Measurements from ENCODE around the gene SUV39H2. TPM values are rescaled to one million over a fixed set of nuclear protein-coding genes. Genes with fewer than 3 reads are reported as not detected.
A peak's percentile ranks its signal among the peaks of the same experiment; 100 is the strongest.

Gene SUV39H2
- total RNA-seq, 2 donors from 2014 or later = 0.95 to 12.2 TPM

DNA sequence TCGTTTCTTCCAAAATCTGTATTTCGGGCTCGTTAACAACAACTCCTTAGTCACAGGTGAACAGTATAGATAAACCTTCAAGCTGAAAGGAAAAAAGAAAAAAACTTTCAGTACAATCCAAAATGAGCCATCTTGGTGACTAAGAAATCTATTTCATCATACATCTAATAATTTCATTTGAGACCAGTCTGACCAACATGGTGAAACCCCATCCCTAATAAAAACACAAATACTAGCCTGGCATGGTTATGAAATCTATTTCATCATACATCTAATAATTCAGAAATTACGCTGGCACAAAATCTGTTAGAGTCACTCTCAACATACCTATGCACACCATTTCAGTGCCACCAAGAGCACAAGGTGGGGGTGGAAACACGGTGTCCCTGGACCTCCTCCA is 66.4 kb downstream of the SUV39H2 start:
- no peaks in the 10 kb centered on the region for H3K4me1 ChIP-seq (ENCODE audit: control insufficient read depth in 1 of 2, low read depth in 2 of 2)
- no peak for DNase-seq (ENCODE audit: low spot score)
- H3K36me3 ChIP-seq = peaks cover 30% of the 10 kb centered on the region
- H3K4me3 ChIP-seq = no peak overlapping the region
- no peak for ATAC-seq (ENCODE audit: insufficient number of reproducible peaks, low FRiP score, low read depth)
- TF ChIP-seq, protein P1, sequence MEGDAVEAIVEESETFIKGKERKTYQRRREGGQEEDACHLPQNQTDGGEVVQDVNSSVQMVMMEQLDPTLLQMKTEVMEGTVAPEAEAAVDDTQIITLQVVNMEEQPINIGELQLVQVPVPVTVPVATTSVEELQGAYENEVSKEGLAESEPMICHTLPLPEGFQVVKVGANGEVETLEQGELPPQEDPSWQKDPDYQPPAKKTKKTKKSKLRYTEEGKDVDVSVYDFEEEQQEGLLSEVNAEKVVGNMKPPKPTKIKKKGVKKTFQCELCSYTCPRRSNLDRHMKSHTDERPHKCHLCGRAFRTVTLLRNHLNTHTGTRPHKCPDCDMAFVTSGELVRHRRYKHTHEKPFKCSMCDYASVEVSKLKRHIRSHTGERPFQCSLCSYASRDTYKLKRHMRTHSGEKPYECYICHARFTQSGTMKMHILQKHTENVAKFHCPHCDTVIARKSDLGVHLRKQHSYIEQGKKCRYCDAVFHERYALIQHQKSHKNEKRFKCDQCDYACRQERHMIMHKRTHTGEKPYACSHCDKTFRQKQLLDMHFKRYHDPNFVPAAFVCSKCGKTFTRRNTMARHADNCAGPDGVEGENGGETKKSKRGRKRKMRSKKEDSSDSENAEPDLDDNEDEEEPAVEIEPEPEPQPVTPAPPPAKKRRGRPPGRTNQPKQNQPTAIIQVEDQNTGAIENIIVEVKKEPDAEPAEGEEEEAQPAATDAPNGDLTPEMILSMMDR (IDR thresholded peaks at IDR 0.05) = no peak
- H3K9me3 ChIP-seq = no peaks in the 10 kb centered on the region
- no peaks in the 10 kb centered on the region for H3K27me3 ChIP-seq (replicated peaks; ENCODE audit: insufficient read depth)
- H3K27ac ChIP-seq = no peak overlapping the region

DNA sequence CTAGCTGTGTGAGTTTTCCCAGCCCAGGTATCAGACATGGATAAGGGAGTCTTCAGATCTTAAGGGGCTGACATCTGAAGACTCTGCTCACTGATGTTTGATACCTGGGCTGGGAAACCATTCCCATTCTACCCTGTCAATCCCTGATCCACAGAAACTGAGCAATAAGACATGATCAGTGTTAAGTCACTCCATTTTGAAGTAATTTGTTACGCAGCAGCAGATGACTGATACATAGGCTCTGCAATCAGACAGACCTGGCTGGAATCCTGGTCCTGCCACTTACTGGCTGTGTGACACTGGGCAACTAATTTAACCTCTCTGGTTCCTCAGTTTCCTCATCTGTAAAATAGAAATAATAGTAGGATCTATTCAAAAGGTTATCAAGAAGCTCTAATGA is 68.6 kb downstream of the SUV39H2 start:
- peaks cover 3 to 9% of the 10 kb centered on the region in 2 donors for H3K4me1 ChIP-seq (ENCODE audit: control insufficient read depth in 1 of 2, low read depth in 2 of 2)
- ATAC-seq (ENCODE audit: insufficient number of reproducible peaks, low FRiP score, low read depth) (no peak), DNase-seq (ENCODE audit: low spot score) (no peak)
- no peak overlapping the region for H3K27ac ChIP-seq
- H3K36me3 ChIP-seq = peaks cover 20% of the 10 kb centered on the region
- TF ChIP-seq, protein P1 (IDR thresholded peaks at IDR 0.05) = no peak
- no peak overlapping the region for H3K4me3 ChIP-seq
- no peaks in the 10 kb centered on the region for H3K9me3 ChIP-seq
- H3K27me3 ChIP-seq (replicated peaks; ENCODE audit: insufficient read depth) = no peaks in the 10 kb centered on the region

- no peaks in the 10 kb centered on the region for H3K27me3 ChIP-seq (replicated peaks; ENCODE audit: insufficient read depth)
- no peaks in the 10 kb centered on the region for H3K9me3 ChIP-seq
- DNase-seq (ENCODE audit: low spot score) = no peak
- peaks cover 11% of the 10 kb centered on the region for H3K36me3 ChIP-seq
- ATAC-seq (ENCODE audit: insufficient number of reproducible peaks, low FRiP score, low read depth) = no peak
- TF ChIP-seq, protein P1 (IDR thresholded peaks at IDR 0.05) = no peak
- H3K4me1 ChIP-seq (ENCODE audit: control insufficient read depth in 1 of 2, low read depth in 2 of 2) = peaks cover 10 to 19% of the 10 kb centered on the region in 2 donors
- H3K27ac ChIP-seq = no peak overlapping the region
- H3K4me3 ChIP-seq = no peak overlapping the region
Measured at GRCh38 chr10:14949291-14949690, 70.6 kb downstream of the SUV39H2 start.

DNA sequence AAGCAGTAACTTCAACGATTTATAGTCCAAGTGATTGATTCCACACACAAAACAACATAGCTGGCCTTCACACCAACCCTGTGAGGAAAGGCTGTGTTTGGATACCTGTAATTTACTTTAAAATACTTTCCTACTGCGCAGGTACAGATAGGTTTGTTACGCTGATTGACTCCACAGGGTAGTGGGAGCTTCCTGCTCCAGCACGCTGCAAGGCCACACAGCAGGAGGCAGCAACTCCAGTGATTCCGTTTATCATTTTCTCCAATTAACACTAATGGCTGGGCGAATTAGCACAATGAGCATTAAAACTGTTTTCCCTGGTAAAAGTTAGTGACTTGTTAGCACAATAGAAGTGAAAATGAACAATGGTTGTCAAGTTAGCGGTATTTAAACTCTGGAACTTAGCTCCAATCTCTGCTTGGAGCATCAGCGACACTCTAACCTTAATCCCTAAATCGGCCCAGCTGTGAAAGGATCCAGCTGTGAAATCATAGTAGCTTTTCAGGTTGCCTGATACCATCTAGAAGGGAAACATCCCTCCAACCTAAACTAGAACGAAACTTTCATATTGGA is 74.3 kb downstream of the SUV39H2 start:
- Histone ChIP-seq H3K4me3 (peak overlapping the region; percentile 86), H3K27ac (peak overlapping the region; percentile 87 to 91), H3K36me3 (peaks cover 5% of the 10 kb centered on the region), H3K9me3 (no peaks in the 10 kb centered on the region), H3K27me3 (replicated peaks; ENCODE audit: insufficient read depth) (no peaks in the 10 kb centered on the region), H3K4me1 (ENCODE audit: control insufficient read depth in 1 of 2, low read depth in 2 of 2) (peaks cover 16 to 26% of the 10 kb centered on the region in 2 donors)
- ATAC-seq (ENCODE audit: insufficient number of reproducible peaks, low FRiP score, low read depth) (no peak), DNase-seq (ENCODE audit: low spot score) (no peak)
- TF ChIP-seq, protein P1 (IDR thresholded peaks at IDR 0.05) = no peak

GRCh38 chr10:14953424-14954000 is 74.8 kb downstream of the SUV39H2 start:
- Histone ChIP-seq H3K36me3 (no peaks in the 10 kb centered on the region), H3K27ac (peak overlapping the region; percentile 87 to 91), H3K4me1 (ENCODE audit: control insufficient read depth in 1 of 2, low read depth in 2 of 2) (peaks cover 16 to 26% of the 10 kb centered on the region in 2 donors), H3K27me3 (replicated peaks; ENCODE audit: insufficient read depth) (no peaks in the 10 kb centered on the region), H3K4me3 (peak overlapping the region; percentile 86), H3K9me3 (no peaks in the 10 kb centered on the region)
- TF ChIP-seq, protein P1 (IDR thresholded peaks at IDR 0.05) = peak; percentile 13
- DNase-seq (ENCODE audit: low spot score) (peak; percentile 7), ATAC-seq (ENCODE audit: insufficient number of reproducible peaks, low FRiP score, low read depth) (peak; percentile 45)

Other genes starting within 250 kb of the SUV39H2 start
- 10 to 100 TPM; 33.6 to 50.6 TPM for gene FAM107B, start 104.0 kb upstream of the SUV39H2 start, total RNA-seq
- 1 to 10 TPM; 2.5 to 3.4 TPM for gene CDNF, start 40.8 kb upstream of the SUV39H2 start, total RNA-seq
- gene HSPA14, start 40.6 kb upstream of the SUV39H2 start, total RNA-seq = 10 to 100 TPM in 1 of 2 donors, 1 to 10 TPM in 1; 7.7 to 16.0 TPM
- 10 to 100 TPM in 1 of 2 donors, 1 to 10 TPM in 1; 6.4 to 10.6 TPM for gene MSANTD7, start 40.6 kb upstream of the SUV39H2 start, total RNA-seq
- gene DCLRE1C, start 75.2 kb downstream of the SUV39H2 start, total RNA-seq = 1 to 10 TPM; 6.9 to 9.9 TPM
- not detected for gene MEIG1, start 80.5 kb downstream of the SUV39H2 start, total RNA-seq
- 1 to 10 TPM in 1 of 2 donors, not detected in 1; 2.5 TPM for gene OLAH, start 165.1 kb downstream of the SUV39H2 start, total RNA-seq
- gene ACBD7, start 209.9 kb downstream of the SUV39H2 start, total RNA-seq = under 1 TPM; 0.41 to 0.63 TPM
- 10 to 100 TPM in 1 of 2 donors, 1 to 10 TPM in 1; 7.3 to 13.1 TPM for gene RPP38, start 218.5 kb downstream of the SUV39H2 start, total RNA-seq

All from thoracic aorta (tissue), 2 donors.